Hematopoietic multipotent progenitor cell treated with erythropoietin and hydrocortisone succinate and interleukin-3 and kit ligand, for 15 days (in vitro differentiated cells): Measurements from ENCODE around the gene CCDC38.
"Not testable (repeated sequence)": the region's sequence is repeated elsewhere in the genome, so short reads cannot be mapped to it uniquely, and the experiment has no call there.

Source experiments
- DNase-seq: peaks from one replicate; pipeline ENCODE4 v3.0.0-alpha.2; 2015; ENCODE audit warnings: low spot score

Gene CCDC38

GRCh38 chr12:95882080-95882479 lies 60.3 kb downstream of the CCDC38 start:
- no peak for DNase-seq

GRCh38 chr12:95881331-95881955 lies 61.0 kb downstream of the CCDC38 start:
- no peak for DNase-seq

- no peak for DNase-seq
Observed at GRCh38 chr12:95880895-95881294, 61.5 kb downstream of the CCDC38 start.

- DNase-seq = no peak
Observed at GRCh38 chr12:95877622-95878021, 64.8 kb downstream of the CCDC38 start.

- DNase-seq = no peak
Observed at GRCh38 chr12:95874452-95874851, 68.0 kb downstream of the CCDC38 start.

GRCh38 chr12:95870897-95871296 lies 71.5 kb downstream of the CCDC38 start:
- no peak for DNase-seq

- no peak for DNase-seq
Observed at GRCh38 chr12:95863337-95863736, 79.1 kb downstream of the CCDC38 start.

GRCh38 chr12:95862038-95862437 lies 80.4 kb downstream of the CCDC38 start:
- no peak for DNase-seq

GRCh38 chr12:95859947-95860850 lies 82.2 kb downstream of the CCDC38 start:
- no peak for DNase-seq

- DNase-seq = peak; percentile 22
Observed at GRCh38 chr12:95859344-95859816, 83.0 kb downstream of the CCDC38 start.

GRCh38 chr12:95858451-95859343 lies 83.7 kb downstream of the CCDC38 start, which contains the start of gene SNRPF:
Gene SNRPF (plus strand): TSS chr12:95858952. CDS start chr12:95859074, 122 bp downstream.
- DNase-seq = peak; percentile 96

- no peak for DNase-seq
Observed at GRCh38 chr12:95857799-95858198, 84.6 kb downstream of the CCDC38 start.

- no peak for DNase-seq
Observed at GRCh38 chr12:95857156-95857555, 85.3 kb downstream of the CCDC38 start.

GRCh38 chr12:95852133-95852532 lies 90.3 kb downstream of the CCDC38 start:
- no peak for DNase-seq

- DNase-seq = no peak
Observed at GRCh38 chr12:95851606-95852005, 90.8 kb downstream of the CCDC38 start.

- no peak for DNase-seq
Observed at GRCh38 chr12:95848575-95849388, 93.6 kb downstream of the CCDC38 start.

GRCh38 chr12:95842426-95842825 lies 100.0 kb downstream of the CCDC38 start:
- not testable (repeated sequence) for DNase-seq

- no peak for DNase-seq
Observed at GRCh38 chr12:95838125-95838524, 104.3 kb downstream of the CCDC38 start.

- DNase-seq = no peak
Observed at GRCh38 chr12:95837240-95838038, 105.0 kb downstream of the CCDC38 start.

- DNase-seq = no peak
Observed at GRCh38 chr12:95836630-95837239, 105.7 kb downstream of the CCDC38 start.
